Measurements from ENCODE around the gene ANXA9.

ANXA9 gene

DNA sequence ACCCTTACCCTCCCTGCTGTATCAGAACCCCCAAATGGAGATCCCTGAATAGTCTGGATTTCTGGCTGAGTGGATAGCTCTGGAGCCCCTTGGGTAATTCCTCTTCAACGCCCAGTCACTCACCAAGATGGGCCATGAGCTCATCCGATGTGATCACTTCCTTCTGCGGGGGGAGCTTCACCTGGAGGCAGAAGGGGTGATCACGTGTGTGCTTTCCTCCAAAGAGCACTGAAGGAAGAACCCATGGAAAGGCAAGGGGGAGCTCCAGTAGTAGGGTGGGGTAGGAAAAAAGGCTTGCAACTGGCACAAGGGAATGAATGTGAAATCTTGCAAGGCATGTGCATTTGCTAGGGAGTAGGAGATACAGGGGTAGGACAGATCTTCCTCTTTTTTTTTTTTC is 19.5 kb downstream of the ANXA9 start:
- TF ChIP-seq, protein P1, sequence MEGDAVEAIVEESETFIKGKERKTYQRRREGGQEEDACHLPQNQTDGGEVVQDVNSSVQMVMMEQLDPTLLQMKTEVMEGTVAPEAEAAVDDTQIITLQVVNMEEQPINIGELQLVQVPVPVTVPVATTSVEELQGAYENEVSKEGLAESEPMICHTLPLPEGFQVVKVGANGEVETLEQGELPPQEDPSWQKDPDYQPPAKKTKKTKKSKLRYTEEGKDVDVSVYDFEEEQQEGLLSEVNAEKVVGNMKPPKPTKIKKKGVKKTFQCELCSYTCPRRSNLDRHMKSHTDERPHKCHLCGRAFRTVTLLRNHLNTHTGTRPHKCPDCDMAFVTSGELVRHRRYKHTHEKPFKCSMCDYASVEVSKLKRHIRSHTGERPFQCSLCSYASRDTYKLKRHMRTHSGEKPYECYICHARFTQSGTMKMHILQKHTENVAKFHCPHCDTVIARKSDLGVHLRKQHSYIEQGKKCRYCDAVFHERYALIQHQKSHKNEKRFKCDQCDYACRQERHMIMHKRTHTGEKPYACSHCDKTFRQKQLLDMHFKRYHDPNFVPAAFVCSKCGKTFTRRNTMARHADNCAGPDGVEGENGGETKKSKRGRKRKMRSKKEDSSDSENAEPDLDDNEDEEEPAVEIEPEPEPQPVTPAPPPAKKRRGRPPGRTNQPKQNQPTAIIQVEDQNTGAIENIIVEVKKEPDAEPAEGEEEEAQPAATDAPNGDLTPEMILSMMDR (IDR thresholded peaks at IDR 0.05; ENCODE audit: low read depth, low read length): no peak
- in situ Hi-C loops (cut with HindIII; ENCODE audit: low sequenced_read_pairs): no loop called here
- no peak for DNase-seq (ENCODE audit: low read depth, low spot score)
- H3K4me3 ChIP-seq (ENCODE audit: low read depth, low read length): no peak overlapping the region

DNA sequence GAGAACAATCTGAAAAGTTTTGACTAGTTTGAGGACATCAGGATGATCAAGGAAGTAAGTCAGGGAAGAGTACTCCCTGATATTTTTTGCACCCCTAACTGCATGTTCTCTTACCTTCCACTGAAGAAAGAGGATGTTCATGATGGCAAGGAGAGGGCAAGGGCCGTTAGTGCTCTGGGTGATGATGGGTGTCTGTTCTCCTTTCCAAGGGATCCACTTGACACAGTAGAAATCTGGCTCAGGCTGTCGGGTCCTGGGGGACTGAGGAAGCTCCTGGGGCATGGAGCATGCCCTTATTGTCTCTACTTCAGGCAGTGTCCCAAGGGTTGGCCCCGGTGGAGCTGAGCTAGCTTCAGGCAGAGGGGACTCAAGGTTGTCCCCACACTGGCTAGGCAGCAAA is 20.0 kb downstream of the ANXA9 start:
- H3K4me3 ChIP-seq (ENCODE audit: low read depth, low read length): no peak overlapping the region
- DNase-seq (ENCODE audit: low read depth, low spot score): no peak
- in situ Hi-C loops (cut with HindIII; ENCODE audit: low sequenced_read_pairs): no loop called here

DNA sequence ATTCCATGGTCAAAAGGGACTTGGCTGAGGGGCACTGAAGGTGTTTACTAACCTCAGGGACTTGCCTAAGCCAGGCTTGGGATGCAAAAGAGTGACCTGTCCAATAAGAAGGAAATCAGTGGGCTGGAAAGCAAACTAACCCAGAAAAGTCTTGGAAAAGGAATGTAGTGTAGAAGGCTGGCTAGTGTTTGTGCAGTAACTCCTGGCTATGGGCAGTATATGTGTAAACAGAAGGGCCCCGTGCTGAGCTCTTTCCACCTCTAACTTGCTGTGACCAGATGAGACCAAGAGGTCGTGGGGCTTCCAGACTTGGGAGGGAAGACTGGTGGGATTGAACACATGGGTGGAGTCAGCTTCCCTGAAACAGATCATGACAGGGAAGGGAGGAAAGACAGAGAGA is 20.5 kb downstream of the ANXA9 start:
- in situ Hi-C loops (cut with HindIII; ENCODE audit: low sequenced_read_pairs): no loop called here
- TF ChIP-seq, protein P1 (IDR thresholded peaks at IDR 0.05; ENCODE audit: low read depth, low read length): no peak
- DNase-seq (ENCODE audit: low read depth, low spot score): no peak
- H3K4me3 ChIP-seq (ENCODE audit: low read depth, low read length): no peak overlapping the region

More for the DNA sequence above, 20.0 kb downstream of the ANXA9 start:
- TF ChIP-seq, protein P1 (IDR thresholded peaks at IDR 0.05; ENCODE audit: low read depth, low read length): no peak

DNA sequence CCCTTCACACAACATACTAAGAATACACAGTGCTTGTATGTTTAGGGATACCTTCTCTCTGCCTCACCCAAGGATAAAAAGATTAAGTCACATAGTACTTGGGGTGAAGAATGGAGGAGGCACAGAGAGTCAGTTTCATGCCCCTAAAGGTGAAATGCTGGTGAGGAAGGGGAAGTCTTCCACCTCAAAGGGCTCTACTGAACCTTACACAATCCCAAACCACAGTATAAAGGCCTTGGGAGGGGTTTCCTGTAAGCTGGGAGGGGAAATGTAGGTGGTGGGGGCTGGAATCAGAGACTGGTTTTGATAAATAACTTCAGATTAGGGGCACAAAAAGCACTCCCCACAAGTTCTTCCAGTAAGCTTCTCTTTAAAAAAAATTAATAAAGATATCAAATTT is 21.1 kb downstream of the ANXA9 start:
- no peak for DNase-seq (ENCODE audit: low read depth, low spot score)
- in situ Hi-C loops (cut with HindIII; ENCODE audit: low sequenced_read_pairs): no loop called here
- no peak overlapping the region for H3K4me3 ChIP-seq (ENCODE audit: low read depth, low read length)
- TF ChIP-seq, protein P1 (IDR thresholded peaks at IDR 0.05; ENCODE audit: low read depth, low read length): no peak

DNA sequence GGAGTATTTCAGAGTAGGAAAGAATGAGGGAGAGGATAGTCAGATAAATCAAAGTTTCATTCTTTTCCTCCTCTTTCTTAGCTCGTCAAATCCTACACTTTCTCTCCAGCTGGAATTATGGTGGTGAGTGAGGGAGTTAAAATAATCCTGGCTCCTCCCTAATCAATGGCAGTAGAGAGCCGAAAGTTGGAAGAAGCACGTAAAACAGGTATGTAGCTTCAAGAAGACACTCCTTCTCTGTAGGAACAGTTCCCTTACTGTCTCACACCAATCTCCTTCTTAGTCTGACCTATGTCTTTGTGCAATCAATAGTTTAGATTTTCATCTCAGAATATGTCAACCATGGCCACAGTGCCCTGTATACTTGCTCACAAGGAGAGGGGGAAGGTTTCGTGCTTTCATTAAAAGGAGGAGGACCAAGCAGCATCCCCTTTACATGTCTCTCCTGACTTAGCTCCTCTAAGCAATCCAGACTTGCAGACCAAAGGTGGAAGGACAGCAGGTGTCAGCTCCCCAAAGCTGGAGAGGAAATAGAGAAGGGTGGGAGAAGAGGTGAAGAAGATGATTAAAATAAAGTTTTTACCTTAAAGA is 23.7 kb downstream of the ANXA9 start:
- TF ChIP-seq, protein P1 (IDR thresholded peaks at IDR 0.05; ENCODE audit: low read depth, low read length): no peak
- in situ Hi-C loops (cut with HindIII; ENCODE audit: low sequenced_read_pairs): no loop called here
- H3K4me3 ChIP-seq (ENCODE audit: low read depth, low read length): peak overlapping the region; percentile 62
- no peak for DNase-seq (ENCODE audit: low read depth, low spot score)

DNA sequence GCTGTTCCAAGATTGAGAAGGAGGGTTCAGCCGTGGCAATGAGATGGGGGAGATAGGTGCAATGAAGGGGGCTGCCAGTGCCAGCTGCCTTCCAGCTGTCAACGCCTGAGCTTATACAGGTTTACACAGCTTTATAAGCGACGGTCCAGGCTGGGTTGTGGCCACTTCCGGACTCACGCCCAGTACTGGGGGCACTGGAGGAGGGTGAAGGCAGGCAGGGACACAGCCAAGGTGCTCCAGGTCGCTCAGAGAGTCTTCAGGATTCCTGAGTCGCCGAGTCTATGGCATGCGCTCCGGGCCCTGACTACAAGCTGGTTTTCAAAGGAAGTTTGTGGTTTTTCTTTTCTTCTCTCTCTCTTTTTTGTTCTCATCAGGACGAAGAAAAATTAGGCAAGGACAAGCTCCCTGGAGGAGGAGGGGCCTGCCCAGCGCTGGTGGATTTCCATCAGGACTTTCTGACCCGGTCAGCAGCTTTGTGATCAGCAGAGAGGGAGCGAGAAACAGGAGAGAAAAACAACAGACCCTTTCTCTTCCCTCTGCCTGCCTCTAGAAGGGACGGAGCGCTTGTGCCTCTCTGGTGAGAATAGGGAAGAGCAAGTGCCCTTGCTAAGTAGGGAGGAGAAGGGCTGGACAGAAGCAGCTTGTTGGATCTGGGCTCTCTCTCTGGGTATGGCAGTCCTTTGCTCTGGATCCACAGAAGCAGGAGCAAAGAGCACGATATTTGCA is 24.4 kb downstream of the ANXA9 start, which contains the start of gene MINDY1:
MINDY1 (minus strand) TSS at position 576 of the 726 bp plus-strand sequence. CDS start 4,285 bp downstream, outside the sequence.
- in situ Hi-C loops (cut with HindIII; ENCODE audit: low sequenced_read_pairs): no loop called here
- H3K4me3 ChIP-seq (ENCODE audit: low read depth, low read length): peak within 1 kb of the TSS; percentile 62
- peak; percentile 88 for DNase-seq (ENCODE audit: low read depth, low spot score)
- TF ChIP-seq, protein P1 (IDR thresholded peaks at IDR 0.05; ENCODE audit: low read depth, low read length): peak; percentile 70

All from astrocyte of the spinal cord (primary cell).